Measurements from ENCODE around the gene EGFR.

EGFR gene

GRCh38 chr7:55043691-55044370 is 25.0 kb downstream of the EGFR start:
- H4K20me1 ChIP-seq (ENCODE audit: insufficient read depth) = no peaks in the 10 kb centered on the region
- no peaks in the 10 kb centered on the region for H3K79me2 ChIP-seq (ENCODE audit: insufficient read depth, low read depth)
- no peaks in the 10 kb centered on the region for H3K4me1 ChIP-seq (ENCODE audit: low read depth, poor library complexity, severe bottlenecking)
- H3K36me3 ChIP-seq (ENCODE audit: insufficient read depth) = no peaks in the 10 kb centered on the region
- TF ChIP-seq CTCF (conservative IDR thresholded peaks at IDR 0.05; ENCODE audit: low read depth, low read length) = no peak
- H3K4me2 ChIP-seq = no peak overlapping the region
- no peak overlapping the region for H2AFZ ChIP-seq (ENCODE audit: low read depth)
- no peaks in the 10 kb centered on the region for H3K27me3 ChIP-seq (ENCODE audit: insufficient read depth, low read depth)
- no peak overlapping the region for H3K4me3 ChIP-seq (IDR thresholded peaks at IDR 0.05; ENCODE audit: insufficient read depth, low read depth, low read length)
- H3K27ac ChIP-seq = no peak overlapping the region
- no peak overlapping the region for H3K9ac ChIP-seq

- H3K4me3 ChIP-seq (IDR thresholded peaks at IDR 0.05; ENCODE audit: insufficient read depth, low read depth, low read length) = no peak overlapping the region
- TF ChIP-seq CTCF (conservative IDR thresholded peaks at IDR 0.05; ENCODE audit: low read depth, low read length) = no peak
- no peaks in the 10 kb centered on the region for H3K79me2 ChIP-seq (ENCODE audit: insufficient read depth, low read depth)
- H4K20me1 ChIP-seq (ENCODE audit: insufficient read depth) = no peaks in the 10 kb centered on the region
- no peak overlapping the region for H2AFZ ChIP-seq (ENCODE audit: low read depth)
- H3K9ac ChIP-seq = no peak overlapping the region
- no peak overlapping the region for H3K27ac ChIP-seq
- H3K4me2 ChIP-seq = no peak overlapping the region
- H3K27me3 ChIP-seq (ENCODE audit: insufficient read depth, low read depth) = no peaks in the 10 kb centered on the region
- no peaks in the 10 kb centered on the region for H3K36me3 ChIP-seq (ENCODE audit: insufficient read depth)
- H3K4me1 ChIP-seq (ENCODE audit: low read depth, poor library complexity, severe bottlenecking) = no peaks in the 10 kb centered on the region
These were observed 25.5 kb downstream of the EGFR start for GRCh38 chr7:55044371-55044717.

GRCh38 chr7:55044791-55045190 is 26.0 kb downstream of the EGFR start:
- no peaks in the 10 kb centered on the region for H3K79me2 ChIP-seq (ENCODE audit: insufficient read depth, low read depth)
- peaks cover 4% of the 10 kb centered on the region for H3K4me1 ChIP-seq (ENCODE audit: low read depth, poor library complexity, severe bottlenecking)
- no peak overlapping the region for H3K9ac ChIP-seq
- no peaks in the 10 kb centered on the region for H3K36me3 ChIP-seq (ENCODE audit: insufficient read depth)
- H3K4me2 ChIP-seq = no peak overlapping the region
- H2AFZ ChIP-seq (ENCODE audit: low read depth) = no peak overlapping the region
- H4K20me1 ChIP-seq (ENCODE audit: insufficient read depth) = no peaks in the 10 kb centered on the region
- H3K27me3 ChIP-seq (ENCODE audit: insufficient read depth, low read depth) = no peaks in the 10 kb centered on the region
- H3K4me3 ChIP-seq (IDR thresholded peaks at IDR 0.05; ENCODE audit: insufficient read depth, low read depth, low read length) = no peak overlapping the region
- H3K27ac ChIP-seq = no peak overlapping the region
- no peak for TF ChIP-seq CTCF (conservative IDR thresholded peaks at IDR 0.05; ENCODE audit: low read depth, low read length)

- Histone ChIP-seq H4K20me1 (ENCODE audit: insufficient read depth) (no peaks in the 10 kb centered on the region), H3K4me1 (ENCODE audit: low read depth, poor library complexity, severe bottlenecking) (peaks cover 23% of the 10 kb centered on the region), H3K79me2 (ENCODE audit: insufficient read depth, low read depth) (no peaks in the 10 kb centered on the region), H3K9ac (no peak overlapping the region), H3K27me3 (ENCODE audit: insufficient read depth, low read depth) (no peaks in the 10 kb centered on the region), H3K27ac (no peak overlapping the region), H3K36me3 (ENCODE audit: insufficient read depth) (no peaks in the 10 kb centered on the region), H2AFZ (ENCODE audit: low read depth) (no peak overlapping the region), H3K4me2 (no peak overlapping the region), H3K4me3 (IDR thresholded peaks at IDR 0.05; ENCODE audit: insufficient read depth, low read depth, low read length) (no peak overlapping the region)
- TF ChIP-seq CTCF (conservative IDR thresholded peaks at IDR 0.05; ENCODE audit: low read depth, low read length) = no peak
These were observed 27.9 kb downstream of the EGFR start for GRCh38 chr7:55046582-55047342.

Measured in KMS-11 (cell line).